ENCODE results near the gene PRDM15.

Gene PRDM15

DNA sequence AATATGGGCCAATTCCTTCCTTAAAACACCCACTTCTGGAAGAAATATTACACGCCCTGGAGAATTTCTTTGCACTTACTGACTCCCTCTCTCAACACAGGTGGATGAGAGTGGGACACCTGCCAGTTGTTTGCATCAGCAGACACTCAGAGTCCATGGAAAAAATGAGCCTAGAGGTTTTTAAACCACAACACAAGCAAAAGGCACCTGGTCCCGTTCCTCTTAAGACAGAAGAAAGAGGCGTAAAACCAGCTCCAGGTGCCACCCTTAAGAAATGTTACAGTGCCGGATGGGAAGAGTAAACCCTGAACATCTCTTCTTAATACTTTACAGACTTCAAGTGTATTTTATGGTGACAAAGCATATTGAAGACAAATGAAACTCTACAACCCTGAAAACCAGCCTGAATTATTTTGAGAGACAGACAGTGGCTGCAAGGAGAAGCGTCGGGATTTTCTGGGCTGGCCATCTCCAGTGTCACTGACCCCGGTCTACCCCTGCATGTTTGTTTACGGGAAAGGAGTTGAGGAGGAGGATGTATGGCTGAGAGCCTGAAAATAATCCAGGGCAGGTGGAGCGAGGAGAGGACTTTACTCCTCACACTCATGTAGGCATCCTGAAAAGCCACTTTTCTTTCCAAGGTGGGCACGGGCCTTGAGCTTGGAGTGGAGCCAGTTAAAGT, 104.5 kb downstream of the PRDM15 start:
- DNase-seq: no peak

- no peak for DNase-seq
Observed at GRCh38 chr21:41772351-41773080, 106.6 kb downstream of the PRDM15 start.

- no peak for DNase-seq
Observed at GRCh38 chr21:41771625-41771945, 107.6 kb downstream of the PRDM15 start.

DNA sequence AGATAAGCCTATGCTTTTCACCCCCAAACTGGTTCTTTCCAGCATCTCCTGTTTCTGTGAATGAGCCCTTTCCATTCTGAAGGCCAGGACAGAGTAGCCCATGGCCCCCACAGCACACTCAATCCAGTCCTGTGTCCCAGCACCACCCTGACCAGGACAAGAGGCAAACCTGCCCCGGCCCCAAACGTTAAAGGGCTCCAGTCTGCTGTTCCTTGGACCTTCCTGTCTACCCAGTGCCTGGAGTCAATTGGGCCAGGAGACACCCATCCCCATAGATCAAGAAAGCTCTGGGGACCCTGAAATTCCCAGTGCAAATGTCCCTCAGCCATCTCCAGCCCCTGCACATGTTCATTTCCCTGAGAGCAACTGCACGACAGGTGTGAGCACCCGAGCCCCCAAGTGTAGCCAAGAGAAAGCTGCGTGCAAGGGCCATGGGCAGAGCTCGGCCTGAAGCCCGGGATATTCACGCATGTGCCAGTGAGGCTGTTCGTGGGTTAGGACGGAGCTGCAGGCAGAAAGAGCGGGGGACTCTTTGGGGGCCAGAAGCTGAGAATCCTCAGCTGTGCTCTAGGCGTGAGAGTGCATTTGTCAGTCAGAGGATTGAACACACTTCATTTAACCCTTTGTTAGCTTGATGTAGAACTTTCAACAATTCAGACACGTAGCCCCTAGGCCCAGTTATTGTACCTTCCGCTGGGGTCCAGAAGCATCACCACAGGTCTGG, 108.1 kb downstream of the PRDM15 start:
- peak; percentile 27 for DNase-seq

DNA sequence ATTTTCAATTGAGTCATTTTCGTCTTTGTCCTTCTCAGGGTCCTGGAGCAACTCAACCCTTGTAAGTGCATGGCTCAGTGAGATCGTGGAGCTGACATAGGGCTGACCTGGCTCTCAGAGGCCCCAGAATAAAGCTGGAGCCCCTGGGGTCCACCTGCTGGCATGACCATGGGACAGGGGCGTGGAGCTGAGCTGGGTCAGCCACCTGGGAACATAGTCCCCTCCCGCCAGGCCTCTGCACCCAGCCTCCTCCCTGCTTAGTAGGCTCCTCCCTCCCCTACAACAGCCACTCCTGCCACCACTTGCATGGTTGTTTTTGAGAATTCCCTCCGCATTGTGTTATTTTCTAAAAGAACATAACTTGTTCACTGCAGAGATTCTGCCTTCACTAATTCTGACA, 109.2 kb downstream of the PRDM15 start:
- no peak for DNase-seq

DNA sequence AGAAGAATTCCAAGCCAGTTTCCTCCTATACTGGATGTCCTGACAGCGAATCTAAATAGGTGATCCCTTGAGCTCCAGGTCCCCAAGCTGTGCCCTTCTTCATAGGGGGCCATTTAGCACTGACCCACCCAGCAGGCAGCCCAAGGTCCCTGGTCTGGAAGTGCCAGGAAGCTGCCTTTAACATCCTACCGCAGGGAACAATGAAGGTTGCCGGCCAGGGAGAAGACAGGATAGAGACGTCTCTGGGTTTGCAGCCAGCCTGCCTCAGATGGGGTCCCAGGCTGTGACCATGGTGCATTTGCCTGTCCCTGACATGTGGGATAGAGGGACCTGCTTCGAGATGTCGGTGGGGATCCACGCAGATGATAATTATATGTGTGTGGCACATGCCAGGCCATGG, 109.6 kb downstream of the PRDM15 start:
- DNase-seq: peak; percentile 28

GRCh38 chr21:41769111-41769510, 110.0 kb downstream of the PRDM15 start:
- no peak for DNase-seq

GRCh38 chr21:41768437-41769042, 110.6 kb downstream of the PRDM15 start:
- peak; percentile 68 for DNase-seq

DNA sequence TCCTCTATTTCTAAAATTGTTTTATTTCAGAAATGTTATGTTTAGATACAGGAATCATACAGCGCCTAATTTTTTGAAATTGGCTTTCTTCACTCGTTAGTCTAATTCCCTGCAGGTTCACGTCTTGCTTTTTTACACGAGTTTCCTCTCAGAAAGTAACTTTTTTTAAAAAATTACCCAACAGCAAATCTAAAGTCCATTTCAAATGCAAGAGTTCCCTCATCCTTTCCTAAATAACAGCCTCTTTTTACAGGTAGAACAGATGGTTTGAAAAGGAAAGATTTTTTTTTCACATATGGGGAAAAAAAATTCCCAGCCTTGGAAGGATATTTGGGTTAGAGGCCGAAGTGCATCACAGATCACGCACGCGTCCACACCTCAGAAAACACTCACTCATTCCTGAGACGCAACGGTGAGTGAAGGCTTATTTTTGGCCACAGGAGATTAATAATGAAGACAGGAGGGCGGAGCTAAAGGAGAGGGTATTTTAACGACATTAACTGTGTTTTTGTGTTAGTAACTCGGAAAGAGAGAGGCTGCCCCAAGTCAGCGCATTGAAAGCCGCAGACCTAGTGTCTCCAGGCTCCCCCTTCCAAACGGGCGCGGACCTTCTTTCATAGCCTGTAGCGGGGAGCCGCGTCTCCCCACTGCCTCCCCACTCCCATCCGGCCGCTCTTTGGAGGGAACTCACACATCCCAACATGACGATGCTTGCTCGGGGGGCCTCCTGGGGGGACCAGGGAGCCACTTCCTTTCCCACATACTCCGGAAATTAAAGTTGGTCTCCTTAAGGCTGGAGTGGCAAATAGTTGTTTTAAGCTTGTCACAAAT, 111.3 kb downstream of the PRDM15 start:
- no peak for DNase-seq

DNA sequence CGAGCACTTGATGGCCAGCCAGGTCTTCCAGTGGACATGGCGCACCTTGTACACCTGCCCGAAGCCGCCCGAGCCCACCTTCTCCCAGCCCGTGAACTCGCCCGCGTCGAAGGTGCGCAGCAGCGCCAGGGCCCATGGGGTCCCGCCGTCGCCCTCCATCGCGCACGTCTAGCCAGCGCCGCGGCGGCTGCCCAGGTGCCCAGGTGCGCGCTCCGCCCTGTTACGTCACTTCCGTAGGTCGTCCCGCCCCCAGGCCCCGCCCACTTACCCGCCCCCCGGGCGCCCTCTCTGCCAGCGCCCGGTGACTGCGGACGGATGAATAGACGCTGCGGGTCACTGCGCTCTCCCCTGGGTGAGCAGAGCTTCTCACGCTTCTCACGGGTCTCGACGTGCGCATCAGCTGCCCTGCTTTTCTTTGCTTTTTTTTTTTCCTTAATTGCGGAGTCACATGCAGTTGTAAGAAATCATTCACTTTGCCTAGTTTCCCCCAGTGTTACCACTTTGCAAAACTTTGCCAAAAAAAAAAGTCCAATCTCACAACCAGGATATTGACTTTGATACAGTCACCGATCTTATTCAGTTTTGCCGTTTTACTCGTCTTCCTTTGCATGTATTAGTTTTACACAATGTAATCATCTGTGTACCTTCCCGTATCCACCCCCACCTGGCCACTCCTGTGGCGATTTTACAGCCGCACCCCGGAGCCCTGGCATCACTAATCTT, 112.1 kb downstream of the PRDM15 start, which contains the start of gene RIPK4:
Gene RIPK4, minus strand, starts transcription at position 170 of the 723 bp plus-strand sequence. Its CDS starts 11 bp downstream, at position 159.
- no peak for DNase-seq

DNA sequence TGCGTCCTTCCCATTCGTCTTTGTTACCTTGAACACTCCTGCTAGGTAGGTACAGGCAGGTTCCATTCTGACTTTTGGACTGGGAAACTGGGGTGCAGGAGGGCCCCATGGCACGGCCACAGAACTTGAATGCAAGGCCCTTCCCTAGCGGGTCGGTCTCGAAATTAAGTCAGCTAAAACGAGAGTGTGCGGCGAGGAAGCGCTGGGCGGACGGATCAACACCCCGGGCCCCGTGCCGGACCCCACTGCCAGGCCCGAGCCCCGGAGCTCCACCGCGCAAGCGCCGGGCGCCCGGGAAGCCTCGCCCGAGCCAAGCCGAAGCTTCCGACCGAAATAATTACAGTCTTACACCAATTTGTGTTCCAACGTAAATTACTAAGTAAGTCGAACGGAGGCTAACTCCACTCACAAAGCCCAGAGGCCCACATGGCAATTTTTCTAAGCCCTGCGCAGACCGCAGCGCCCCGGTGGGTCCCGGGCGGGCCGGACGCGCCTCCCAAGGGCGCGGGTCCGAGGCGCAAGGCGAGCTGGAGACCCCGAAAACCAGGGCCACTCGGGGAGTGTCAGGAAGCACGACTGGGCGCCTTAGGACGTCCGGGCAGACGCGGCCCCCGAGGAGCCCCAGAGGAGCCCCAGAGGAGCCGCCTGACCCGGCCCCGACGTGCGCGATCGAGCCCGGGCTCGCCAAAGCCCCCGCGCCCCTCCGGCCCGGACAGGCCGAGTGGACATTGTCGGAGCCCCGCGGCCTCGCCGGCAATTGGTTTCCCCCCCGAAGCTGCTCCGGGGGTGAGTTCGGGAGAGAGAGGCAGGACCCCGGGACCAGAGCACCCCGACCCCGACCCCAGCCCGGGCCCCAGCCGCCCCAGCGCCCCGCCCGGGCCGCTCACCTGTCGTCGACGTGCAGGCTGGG, 112.9 kb downstream of the PRDM15 start:
- DNase-seq: no peak

DNA sequence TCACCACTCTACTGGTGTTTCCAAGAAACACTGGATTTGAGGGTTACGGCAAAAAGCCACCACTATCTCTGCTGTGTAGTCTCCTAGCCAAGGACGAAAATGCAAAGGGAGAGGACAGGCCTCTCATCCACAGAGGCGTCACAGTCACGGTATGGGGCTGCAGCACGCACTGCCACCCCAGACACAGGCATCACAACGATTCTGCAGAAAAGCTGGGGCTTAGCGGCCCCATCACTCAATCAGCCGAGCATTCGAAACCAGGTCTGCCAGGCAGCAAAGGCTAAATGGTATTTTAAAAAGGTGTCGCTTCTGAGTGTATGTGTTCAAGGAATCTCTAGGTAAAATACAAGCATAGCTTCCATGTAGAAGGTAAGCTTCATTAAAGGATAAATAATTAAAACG, 113.7 kb downstream of the PRDM15 start:
- DNase-seq: no peak

GRCh38 chr21:41764558-41765419, 114.4 kb downstream of the PRDM15 start:
- no peak for DNase-seq

DNA sequence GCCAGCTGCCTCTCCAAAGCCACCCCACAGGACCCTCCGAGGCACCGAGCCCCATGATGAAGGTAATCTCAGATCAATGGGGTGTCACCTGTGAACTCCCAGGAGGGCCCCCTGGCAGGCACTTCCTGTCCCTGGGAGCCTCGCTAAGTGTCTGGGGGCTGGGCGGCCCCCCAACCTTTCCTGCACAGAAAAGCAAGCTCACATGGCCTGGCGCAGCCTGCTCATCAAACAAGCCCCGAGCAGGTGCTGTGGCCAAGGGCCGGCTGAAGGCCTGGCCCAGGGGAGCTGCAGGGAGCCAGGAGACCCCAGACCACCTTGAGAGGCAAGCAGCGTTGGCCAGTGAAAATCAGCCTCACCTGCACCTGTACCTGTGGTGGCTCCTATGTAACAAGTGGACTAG, 115.1 kb downstream of the PRDM15 start:
- no peak for DNase-seq

DNA sequence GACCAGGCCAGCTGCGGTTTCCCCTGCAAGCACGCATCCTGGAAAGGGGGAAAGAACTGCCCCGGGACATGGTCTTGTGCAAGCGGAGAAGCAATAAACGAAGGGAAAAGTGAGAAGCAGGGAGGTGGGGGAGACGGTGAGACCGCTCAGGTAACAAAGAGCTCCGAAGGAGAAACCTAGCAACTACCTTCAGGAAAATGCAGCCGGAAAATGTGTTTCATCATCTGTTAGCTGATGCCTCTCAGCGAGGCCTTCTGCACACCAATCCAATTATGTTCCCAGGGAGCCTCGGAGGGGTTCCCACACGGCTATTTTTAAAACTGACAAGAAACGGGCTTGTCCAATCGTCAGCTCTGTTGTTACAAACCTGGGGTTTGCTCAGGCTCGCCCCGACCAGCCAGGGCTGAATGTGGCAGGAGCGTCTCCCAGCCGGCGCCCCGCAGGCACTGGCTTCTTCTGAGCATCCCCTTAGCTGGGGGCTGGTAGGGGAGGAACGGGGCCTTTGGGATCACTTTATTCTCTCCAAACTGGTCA, 115.7 kb downstream of the PRDM15 start:
- no peak for DNase-seq

DNA sequence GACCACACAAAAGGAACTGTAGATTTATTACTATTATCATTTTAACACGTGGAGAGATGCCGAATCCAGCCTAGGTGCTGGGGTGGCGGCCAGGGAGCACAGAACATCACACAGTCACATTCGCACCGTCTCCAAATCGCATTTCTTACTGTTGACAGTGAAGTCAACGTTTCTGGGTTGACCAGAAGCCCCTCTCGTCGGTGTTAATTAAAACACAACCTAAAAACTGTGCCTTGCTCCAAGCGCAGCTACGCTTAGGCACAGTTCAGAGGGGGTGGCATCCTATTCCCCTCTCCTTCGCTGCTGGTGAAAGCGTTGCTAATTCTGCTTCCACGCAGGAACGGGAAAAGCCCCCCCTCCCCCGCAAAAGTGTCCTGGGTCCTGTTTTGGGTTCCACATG, 116.4 kb downstream of the PRDM15 start:
- no peak for DNase-seq

DNA sequence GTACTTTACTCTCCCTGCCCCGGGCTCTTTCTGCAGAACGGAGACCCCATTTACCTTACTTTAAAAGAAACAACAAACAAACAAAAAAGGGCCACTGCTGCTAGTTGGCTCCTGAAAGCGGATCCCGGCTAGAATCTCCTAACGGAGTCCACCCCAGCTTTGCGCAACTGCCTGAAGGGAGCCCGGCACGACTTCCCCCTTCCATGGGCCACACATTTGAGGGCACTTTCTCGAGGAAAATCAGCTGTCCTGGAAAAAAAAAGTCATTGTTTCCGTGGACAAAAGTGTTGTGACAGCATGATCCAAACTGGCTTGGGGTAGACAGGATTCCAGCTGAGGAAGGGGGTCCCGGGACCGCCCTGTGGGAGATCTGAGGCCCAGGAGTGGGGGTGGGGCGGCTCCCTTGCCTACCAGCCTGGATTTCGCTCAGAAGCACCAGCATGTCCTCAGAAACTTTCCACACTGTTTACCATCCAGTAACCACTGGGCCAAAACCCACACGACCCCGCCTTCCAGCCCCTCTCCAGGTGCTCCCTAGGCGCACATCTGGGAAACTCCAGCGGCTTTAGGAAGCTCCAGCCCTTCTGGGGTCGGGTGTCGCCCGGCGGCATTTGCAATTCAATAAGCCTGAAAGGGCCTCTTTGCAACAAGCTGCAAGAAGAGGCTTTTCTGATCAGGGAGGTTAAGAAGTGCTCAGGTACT, 117.1 kb downstream of the PRDM15 start:
- no peak for DNase-seq

GRCh38 chr21:41761211-41761933, 117.8 kb downstream of the PRDM15 start:
- no peak for DNase-seq
